HG03439 (cell line): ENCODE results near the gene NPLOC4.
"Not testable (repeated sequence)": the region's sequence is repeated elsewhere in the genome, so short reads cannot be mapped to it uniquely, and the experiment has no call there.

Experiments
- ATAC-seq: cut with Tn5 transposase; IDR thresholded peaks from one replicate; pipeline ENCODE4 v1.9.1; 2021; ENCODE audit warnings: mild to moderate bottlenecking, moderate library complexity; ENCODE audit not compliant: unreplicated experiment

Gene NPLOC4

DNA sequence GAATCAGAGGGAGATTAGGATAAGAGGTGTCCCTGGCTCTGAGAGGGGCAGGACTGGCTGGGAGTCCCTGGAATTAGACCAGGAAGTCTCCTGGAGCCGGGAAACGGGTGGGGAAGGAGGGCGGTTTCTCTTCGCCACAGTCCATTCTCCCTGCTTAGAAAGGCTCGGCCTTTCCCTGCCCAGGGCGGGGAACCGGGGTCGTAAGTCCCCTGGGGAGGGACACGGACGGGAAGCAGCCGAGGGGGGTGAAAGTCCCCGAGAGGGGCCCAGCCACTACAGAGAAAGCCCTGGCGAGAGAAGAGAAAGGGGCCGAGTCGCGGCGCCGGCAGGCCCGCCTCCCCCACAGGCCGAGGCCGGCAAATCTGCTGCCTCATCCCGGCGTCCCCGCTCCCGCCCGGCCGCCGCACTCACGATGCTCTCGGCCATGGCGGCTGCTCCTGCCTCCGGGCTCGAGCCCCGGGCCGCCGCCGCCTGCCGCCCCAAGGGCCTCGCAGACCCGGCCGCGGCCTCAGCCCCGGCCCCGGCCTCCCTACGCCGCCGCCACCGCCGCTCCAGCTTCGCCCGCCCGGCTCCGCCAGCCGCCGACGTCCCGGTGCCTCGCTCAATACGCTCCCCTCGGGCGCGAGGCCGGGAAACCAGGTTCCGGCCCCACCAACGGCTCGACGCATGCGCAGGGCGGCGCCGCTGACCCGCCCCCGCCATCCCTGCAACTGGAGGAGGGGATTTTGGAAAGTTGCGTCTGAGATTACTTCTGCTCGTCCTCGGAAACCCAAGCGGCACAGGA lies at the start of gene NPLOC4, which contains the start of gene TSPAN10:
NPLOC4 (minus strand) TSS at position 608 of the 784 bp plus-strand sequence; CDS start at position 426, 182 bp downstream.
TSPAN10 (plus strand) TSS at position 692 of the 784 bp plus-strand sequence. CDS start 5,217 bp downstream, outside the sequence.
- ATAC-seq: peak; percentile 82

DNA sequence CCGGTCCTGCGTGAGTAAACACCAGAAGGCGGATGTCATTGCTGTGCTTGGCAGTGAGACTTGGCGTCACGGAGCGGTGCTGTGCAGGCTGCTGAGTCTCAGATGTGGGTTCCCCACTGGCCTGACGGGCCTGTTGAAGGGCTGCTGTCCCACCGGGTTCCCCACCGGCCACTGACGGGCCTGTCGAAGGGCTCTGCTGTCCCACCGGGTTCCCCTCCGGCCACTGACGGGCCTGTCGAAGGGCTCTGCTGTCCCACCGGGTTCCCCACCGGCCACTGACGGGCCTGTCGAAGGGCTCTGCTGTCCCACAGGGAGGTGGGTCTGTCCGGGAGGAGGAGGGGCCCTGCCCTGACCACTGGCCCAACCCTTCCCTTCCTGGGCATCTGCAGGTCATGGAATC lies 49.7 kb upstream of the NPLOC4 start:
- ATAC-seq: no peak

DNA sequence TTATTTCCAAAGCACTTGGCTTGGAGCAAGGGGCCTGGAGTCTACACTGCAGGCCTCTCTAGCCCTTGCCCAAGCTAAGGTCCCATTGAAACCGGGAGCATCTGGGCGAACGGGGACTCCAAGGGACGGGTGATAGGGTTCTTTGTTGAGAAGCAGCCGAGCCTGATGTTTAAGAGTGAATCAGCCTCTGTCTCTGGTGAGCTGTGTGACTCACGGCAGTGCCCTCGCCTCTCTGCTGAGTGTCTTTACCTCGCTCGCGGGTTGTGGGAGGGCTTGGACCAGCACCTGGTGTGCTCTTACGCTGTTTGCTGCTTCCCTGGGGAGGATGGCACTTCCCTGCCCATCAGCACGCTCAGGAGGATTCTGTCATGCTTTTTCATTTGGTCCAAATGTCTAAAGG lies 48.2 kb upstream of the NPLOC4 start:
- ATAC-seq: no peak

DNA sequence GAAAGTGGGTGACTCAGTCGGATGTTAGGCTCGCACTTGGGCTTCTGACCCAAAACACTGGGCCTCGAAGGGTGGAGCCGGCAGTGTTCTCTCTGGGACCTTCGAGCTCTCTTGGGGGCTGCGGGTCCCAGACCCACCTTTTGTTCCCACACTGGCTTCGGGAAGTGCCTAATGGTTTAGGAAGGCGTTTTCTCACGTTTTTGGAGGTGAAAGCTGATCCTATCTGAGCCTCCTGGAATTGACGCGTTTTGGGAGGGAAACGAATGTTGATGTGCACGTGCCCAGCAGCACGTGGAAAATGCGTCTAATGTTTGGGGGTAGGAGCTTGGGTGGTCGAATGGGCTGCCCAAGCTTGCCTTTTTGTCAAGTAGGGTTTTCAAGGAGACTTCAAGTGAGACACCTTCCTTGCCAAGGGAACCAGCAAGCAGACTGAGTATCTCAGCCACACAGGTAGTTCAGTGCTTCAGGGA lies 47.6 kb upstream of the NPLOC4 start:
- peak; percentile 9 for ATAC-seq

DNA sequence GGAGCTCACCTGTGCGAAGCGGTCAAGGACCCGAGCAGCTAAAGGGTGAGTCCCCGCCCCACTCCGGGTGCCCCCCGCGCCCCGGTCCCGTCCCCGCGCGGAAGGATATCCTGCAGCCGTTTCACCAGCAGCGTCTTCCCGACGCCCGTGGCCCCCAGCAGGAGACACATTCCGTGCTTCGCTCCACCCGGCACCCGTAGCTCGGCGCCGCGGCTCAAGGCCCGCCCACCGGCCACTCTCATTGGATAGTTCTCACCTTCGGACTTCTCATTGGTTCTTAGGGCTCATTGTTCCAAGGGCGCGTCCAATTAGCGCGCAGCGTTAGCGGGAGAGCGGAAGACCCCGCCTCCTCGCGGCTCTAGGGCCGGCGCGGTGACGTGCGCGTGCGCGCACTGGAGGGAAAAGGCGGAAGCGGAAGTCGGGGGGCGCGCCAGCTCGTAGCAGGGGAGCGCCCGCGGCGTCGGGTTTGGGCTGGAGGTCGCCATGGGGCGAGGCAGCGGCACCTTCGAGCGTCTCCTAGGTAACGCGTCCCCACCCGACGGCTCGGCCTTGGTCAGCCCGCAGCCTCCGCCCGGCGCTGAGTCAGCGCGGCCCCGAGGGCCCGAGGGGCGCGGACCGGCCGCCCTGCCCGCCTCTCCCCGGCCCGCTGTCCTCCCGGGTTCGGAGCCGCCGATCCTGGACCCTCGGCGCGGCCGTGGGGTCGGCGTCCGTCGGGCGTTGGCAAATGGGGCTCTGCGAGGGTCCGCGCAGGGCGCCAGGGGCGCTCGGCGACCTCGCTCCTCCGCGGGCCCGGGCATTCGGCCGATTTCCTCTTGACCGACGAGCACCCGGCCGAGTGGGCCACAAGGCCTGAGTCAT lies 46.9 kb upstream of the NPLOC4 start, which contains the start of the genes ARL16 and HGS:
ARL16 (minus strand) TSS at position 214 of the 858 bp plus-strand sequence; CDS start at position 170, 44 bp downstream.
HGS (plus strand) TSS at position 428 of the 858 bp plus-strand sequence; CDS start at position 484, 56 bp downstream.
- peak; percentile 91 for ATAC-seq

DNA sequence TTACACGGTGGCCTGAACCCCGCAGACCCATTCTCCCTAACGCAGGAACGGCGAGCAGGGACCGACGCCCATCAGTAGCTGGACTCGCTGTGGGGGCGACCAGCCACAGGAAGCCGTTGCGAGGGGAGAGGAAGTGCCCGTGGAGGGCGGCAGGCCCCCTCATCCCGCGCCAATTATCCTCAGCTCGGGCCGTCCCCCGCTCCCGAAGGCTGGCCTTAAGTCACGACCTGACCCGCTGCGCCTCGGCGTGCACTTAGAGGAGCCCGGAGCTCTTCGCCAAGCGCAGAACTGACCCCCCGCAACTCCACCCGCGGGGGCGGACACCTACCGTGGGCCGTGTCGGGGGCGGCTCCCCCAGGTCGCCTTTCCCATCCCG lies 46.3 kb upstream of the NPLOC4 start:
- ATAC-seq: peak; percentile 13

DNA sequence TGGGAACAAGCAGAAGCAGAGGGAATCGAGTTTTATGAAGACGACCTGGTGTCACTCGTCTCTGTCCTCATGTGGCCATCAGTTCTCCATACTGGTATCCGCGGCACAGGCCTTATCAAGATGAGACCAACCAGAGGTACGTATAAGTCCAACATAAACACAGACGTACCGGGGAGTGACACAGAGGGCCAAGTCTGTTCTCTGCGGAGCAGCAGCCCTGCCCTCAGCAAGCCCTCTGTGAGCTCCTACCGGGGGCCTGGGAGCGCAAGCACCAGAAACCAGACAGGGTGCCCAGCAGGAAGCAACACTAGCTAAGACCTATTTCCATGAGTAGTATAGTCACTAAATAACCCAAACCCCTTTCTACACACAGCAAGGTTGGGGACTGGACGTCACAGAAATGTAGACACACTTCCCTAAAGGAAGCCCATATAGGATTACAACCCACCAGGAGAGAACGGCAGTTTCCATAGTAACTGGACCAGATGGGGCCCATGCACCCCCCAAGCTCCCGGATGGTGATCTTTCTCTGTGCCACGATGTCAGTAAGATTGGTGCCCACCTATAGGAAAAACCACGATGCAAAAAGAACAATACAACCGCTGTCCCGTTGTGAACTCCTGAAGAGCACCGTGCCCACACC lies 45.8 kb upstream of the NPLOC4 start:
- no peak for ATAC-seq

DNA sequence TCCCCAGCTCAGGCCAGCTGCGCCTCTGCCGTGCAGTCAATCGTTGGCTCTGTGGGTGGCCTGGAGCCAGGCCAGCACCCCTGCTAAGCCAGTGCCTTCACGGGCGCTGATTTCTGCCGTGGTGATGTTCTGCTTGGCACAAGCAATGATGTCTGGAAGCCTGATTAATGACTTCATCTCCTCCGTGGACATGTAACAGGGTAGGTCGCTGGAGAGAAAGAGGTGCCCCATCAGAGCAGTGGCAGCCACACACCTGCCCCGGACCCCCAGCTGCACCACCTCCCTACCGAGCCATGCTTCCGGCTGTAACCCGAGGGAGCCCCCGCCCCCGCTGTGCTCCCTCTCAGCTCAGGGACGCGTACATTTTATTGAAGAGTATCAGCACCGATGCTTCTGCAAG lies 44.8 kb upstream of the NPLOC4 start:
- no peak for ATAC-seq

DNA sequence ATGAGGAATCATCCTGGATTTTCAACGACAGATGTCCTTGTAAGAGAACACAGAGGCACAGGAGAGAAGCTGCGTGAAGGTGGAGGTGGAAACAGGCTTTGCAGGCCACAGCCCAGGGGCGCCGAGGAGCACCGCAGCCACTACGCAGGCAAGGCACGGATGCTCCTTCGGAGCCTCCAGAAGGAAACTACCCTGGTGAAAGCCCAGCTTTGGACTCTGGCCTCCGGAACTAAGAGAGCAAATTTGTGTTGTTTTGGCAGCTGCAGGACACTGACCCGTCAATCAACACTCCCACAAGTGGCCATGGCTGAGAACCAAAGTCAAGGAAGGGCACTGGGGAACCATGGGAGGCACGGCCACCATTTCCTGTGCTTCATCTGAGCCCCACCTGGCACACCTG lies 43.2 kb upstream of the NPLOC4 start:
- ATAC-seq: no peak

DNA sequence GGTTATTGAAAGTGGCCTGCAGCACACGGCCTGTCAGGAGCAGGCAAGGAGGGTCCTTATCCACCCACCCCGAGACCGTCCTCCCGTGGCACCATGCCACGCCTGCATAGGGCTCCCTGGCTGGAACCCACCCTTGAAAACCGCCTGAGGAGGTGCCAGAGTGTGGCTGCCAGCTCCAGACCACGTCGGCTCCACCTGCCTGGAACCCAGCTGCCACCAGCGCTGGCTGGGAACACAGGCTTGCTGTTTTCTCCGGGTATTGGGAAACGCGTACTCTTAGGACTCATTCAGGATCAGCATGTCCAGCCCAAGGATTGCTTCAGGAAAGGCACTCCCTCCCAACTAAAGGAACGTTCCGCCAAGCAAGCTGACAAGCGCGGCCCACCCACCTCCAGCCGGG lies 40.0 kb upstream of the NPLOC4 start:
- ATAC-seq: no peak

DNA sequence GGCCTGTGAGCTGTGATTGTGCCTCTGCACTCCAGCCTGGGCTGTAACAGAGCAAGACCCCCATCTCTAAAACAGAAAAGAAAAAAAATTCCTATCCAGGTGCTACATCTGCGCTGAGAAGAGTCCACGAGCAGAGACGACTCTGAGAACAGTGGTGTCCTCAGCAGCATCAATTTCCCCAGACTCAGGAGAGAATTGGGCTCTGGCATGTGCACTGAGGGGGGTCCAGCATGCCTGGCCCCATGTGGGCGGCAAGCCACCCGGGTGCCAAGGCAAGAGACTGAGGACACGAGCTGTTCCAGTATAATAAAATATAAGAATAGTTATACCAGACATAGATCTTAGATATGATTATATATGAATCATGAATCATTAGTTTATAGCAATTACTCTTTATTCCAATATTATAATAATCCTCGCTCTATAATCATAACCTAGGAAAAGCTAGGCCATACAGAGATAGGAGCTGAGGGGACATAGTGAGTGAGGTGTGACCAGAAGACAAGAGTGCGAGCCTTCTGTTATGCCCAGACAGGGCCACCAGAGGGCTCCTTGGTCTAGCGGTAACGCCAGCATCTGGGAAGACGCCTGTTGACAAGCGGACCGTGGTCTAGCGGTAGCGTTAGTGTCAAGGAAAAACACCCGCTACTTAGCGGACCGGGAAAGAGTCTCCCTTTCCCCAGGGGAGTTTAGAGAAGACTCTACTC lies 38.8 kb upstream of the NPLOC4 start:
- ATAC-seq: not testable (repeated sequence)

DNA sequence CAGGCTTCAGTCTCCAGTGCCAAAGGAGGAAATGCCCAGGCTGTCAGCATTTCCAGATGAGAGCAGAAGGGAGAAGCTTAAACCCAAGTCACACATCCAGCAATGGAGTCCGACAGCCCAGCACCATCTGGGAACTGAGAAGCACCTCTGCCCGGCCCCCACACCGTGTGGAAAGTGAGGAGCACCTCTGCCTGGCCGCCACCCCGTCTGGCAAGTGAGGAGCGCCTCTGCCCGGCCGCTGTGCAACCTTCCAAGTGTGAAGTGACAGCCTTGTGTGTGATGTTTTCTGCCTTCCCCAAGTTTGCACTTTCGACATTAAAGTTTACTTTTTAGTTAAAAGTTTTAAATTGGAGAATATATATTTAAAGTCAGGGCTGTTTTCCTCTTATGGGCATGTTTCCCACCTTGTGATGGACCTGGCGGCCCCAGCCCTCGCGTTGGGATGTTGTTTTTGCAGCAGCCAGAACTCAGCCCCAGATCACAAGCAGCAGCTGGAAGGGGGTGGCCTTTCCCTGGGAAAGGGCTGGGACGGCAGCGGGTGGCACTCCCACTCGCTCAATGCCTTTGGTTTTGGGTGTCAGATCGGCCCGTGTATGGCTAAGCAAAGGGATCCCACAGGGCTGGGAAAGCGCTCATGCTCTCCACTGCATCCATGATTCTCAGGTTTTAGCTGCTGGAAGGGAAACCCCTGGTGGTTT lies 36.8 kb upstream of the NPLOC4 start:
- ATAC-seq: no peak

DNA sequence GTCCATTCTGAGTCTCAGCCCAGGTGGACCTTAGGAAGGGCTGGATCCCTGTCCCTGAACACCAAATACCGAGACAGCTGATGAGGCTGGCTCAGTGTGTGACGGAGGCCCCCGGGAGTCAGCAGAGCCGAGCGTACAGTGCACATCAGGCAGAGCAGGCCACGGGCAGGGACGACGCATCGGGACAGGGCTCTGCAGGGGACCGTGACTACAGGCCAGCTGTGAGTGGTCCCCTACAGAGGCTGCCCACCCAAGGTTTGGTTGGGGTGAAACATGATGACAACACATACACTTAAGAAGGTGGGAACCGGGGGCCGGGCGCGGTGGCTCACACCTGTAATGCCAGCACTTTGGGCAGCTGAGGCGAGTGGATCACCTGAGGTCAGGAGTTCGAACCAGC lies 36.0 kb upstream of the NPLOC4 start:
- no peak for ATAC-seq

DNA sequence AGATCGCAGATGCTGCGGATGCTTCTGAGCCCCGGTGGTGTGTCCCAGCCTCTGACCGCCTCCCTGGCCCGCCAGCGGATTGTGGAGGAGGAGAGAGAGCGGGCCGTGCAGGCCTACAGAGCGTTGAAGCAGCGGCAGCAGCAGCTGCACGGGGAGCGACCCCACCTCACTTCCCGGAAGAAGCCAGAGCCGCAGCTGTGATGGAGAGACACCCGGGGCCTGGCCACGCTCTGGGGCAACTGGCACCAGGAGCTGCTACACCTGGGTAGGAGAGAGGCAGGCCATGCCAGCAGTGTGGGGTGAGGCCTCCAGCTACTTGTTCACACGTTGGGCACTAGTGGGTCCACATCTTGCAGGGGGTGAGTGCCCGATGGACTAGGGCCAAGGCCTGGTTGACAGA lies 35.6 kb upstream of the NPLOC4 start:
- ATAC-seq: no peak

DNA sequence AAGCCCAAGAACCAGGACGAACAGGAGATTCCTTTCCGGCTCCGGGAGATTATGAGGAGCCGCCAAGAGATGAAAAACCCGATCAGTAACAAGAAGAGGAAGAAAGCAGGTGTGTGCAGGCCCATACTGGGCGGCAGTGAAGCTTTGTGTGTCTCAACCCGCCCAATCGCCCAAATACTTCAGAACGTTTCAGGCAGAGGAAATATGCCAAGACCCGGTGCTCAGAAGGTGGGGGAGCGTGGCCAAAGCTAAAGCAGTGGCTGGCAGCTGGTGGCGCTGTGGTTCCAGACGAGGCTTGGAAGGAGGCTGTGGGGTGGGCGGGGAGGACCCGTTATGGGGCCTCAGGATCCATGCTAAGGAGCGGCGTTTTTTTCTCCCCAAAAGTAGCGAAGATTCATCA lies 30.8 kb upstream of the NPLOC4 start:
- ATAC-seq: no peak

DNA sequence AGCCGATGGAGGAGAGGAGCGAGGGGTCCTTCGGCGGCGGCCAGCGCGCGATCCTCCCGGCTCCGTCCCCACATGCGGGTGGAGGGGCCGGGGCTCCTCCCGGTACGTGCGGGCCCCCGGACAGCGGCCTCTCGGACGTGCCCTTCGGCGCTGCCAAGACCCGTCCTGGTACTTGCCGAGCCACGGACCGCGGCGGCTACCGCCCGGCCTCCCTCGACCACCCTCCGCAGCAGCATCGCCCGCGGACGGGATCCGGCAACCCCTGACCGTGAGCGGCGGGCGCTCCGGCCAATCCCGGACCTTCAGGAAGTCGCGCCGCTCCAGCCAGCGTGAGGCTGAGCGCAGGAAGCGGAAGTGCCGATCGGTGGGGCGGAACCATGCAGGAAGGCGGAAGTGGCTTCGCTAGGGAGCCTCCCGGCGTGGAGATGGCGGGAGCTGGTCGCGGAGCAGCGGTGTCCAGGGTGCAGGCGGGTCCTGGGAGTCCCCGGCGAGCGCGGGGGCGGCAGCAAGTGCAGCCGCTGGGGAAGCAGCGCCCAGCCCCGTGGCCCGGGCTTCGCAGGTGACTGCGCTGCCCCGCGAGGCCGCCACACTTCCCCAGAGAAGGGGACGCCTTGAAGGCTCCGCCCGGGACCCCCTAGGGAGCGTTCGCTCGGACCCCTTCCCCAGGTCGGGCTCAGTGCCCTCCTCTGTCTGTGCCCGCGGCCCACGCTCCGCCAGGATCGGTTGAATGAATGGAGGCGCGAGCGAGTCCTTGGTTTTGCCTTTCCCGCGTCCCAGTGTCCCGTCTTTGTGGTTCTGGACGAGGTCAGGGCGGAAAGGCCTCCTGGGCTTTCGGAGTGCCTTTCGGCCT lies 29.7 kb upstream of the NPLOC4 start, which contains the start of the genes CCDC137 and OXLD1:
CCDC137 (plus strand) TSS at position 396 of the 850 bp plus-strand sequence; CDS start at position 426, 30 bp downstream.
OXLD1 (minus strand) TSS at position 264 of the 850 bp plus-strand sequence; CDS start at position 236, 28 bp downstream.
- peak; percentile 90 for ATAC-seq

DNA sequence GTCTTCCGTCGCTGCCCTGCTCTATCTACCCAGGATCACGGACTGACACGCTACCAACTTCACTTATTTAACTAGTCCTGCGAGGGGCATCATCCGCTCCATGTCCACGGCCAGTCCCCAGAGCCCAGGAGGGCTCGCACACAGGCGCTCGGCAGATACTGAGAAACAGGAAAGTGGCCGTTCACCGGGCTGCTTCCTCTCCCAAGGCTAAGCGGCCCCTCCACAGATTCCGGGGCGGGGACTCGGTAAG lies 29.1 kb upstream of the NPLOC4 start:
- ATAC-seq: peak; percentile 7

DNA sequence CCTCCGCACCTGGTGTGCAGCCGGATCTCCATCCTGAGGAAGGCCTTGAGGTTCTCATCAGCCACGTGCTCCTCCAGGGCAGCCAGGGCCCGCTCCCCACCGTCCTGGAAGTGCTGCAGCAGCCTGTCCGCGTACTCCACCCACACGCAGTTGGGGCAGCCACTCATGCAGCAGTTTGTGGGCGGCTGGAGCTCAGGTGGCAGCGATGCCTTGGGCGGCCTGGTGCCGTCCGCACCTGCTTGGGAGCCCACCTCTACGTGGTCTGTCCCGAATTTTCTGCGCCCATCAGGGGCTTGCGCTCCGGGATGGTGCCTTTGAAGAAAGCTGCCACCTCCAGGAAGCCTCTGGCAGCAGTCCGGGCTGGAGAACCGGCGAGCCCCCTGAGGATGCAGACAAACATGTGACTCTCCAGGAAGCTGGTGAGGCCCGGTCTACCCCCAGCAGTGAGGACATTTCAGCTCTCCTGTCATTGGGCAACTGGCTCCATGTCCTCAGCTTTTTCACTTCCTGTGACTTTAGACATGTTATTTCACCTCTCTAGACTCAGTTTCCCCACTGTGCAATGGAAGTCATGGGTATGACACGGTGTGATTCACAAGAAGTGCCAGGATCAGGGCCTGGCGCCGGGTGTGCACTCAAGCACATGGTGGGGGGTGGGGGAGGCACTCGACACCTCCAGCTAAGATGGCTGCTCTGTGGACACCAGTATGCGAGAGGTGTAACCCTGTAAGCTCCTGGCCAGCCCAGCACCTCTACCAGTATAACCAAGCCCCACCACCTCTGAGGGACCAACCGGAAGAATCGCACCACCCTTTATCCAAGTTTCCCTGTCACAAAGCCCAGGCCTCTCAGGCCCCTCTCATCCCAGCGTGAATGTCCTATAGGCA lies 28.5 kb upstream of the NPLOC4 start:
- no peak for ATAC-seq
